HepG2 (cell line): Measurements from ENCODE around the gene SH3PXD2A. TPM values are rescaled to one million over a fixed set of nuclear protein-coding genes. Genes with fewer than 3 reads are reported as not detected.
A peak's percentile ranks its signal among the peaks of the same experiment; 100 is the strongest.

Source experiments
- AGO2 ChIP-seq: fragments of 200-400 bp; formaldehyde crosslinking; optimal IDR thresholded peaks from 2 replicates; pipeline ENCODE3; 2017; ENCODE audit warnings: mild to moderate bottlenecking, low read depth, low read length, moderate library complexity
- ATF4 ChIP-seq, 2 experiments: fragments of 450-650 bp in 1 of 2; sonication (generic) in 1 of 2; formaldehyde crosslinking; IDR thresholded peaks; 2 replicates each; pipeline versions ENCODE4 v1.5.0 to v1.8.0; 2020 to 2022; ENCODE audit warnings: mild to moderate bottlenecking in 1 of 2, missing genetic modification reagents in 1 of 2
- ISL2 ChIP-seq: sonication (generic); formaldehyde crosslinking; IDR thresholded peaks from 2 replicates; pipeline ENCODE4 v1.5.0; 2020; ENCODE audit warnings: missing genetic modification reagents
- KMT2A ChIP-seq: sonication (generic); formaldehyde crosslinking; IDR thresholded peaks from 2 replicates; pipeline ENCODE4 v1.4.0; 2020; ENCODE audit warnings: missing genetic modification reagents
- LCORL ChIP-seq, 2 experiments: fragments of 450-650 bp in 1 of 2; sonication (generic) in 1 of 2; formaldehyde crosslinking in 1 of 2; IDR thresholded peaks; 2 replicates each; pipeline versions ENCODE4 v1.5.0 to v1.6.1; 2017 to 2020; ENCODE audit warnings: antibody characterized with exemption in 1 of 2, missing genetic modification reagents in 1 of 2
- MAZ ChIP-seq, 2 experiments: sonication (generic) in 1 of 2; formaldehyde crosslinking in 1 of 2; IDR thresholded peaks; 2 replicates each; pipeline versions ENCODE4 v1.5.0 to v1.6.1; 2012 to 2020; ENCODE audit warnings: low read depth in 2 of 2, mild to moderate bottlenecking in 2 of 2, borderline replicate concordance in 1 of 2, improper control_type of control experiment in 1 of 2, low read length in 1 of 2, missing genetic modification reagents in 1 of 2, moderate library complexity in 1 of 2
- PATZ1 ChIP-seq: sonication (generic); formaldehyde crosslinking; IDR thresholded peaks from 2 replicates; pipeline ENCODE4 v1.4.0; 2020; ENCODE audit warnings: missing genetic modification reagents
- PHF20 ChIP-seq: sonication (generic); formaldehyde crosslinking; IDR thresholded peaks from 2 replicates; pipeline ENCODE4 v1.5.0; 2020; ENCODE audit warnings: mild to moderate bottlenecking, missing genetic modification reagents
- RAD21 ChIP-seq: fragments of 450-650 bp; formaldehyde crosslinking; IDR thresholded peaks from 2 replicates; pipeline ENCODE4 v1.5.0; 2020; ENCODE audit warnings: mild to moderate bottlenecking
- RFXAP ChIP-seq: sonication (generic); formaldehyde crosslinking; IDR thresholded peaks from 2 replicates; pipeline ENCODE4 v1.4.0; 2020; ENCODE audit warnings: missing genetic modification reagents, borderline replicate concordance
- SAP130 ChIP-seq: IDR thresholded peaks from 2 replicates; pipeline ENCODE4 v1.6.1; 2016; ENCODE audit warnings: low read depth
- SNRNP70 ChIP-seq: fragments of 200-400 bp; formaldehyde crosslinking; IDR thresholded peaks from 2 replicates; pipeline ENCODE4 v1.6.1; 2017; ENCODE audit warnings: mild to moderate bottlenecking, low read depth, low read length, moderate library complexity
- SOX5 ChIP-seq: IDR thresholded peaks from 2 replicates; pipeline ENCODE4 v1.6.1; 2016; ENCODE audit warnings: borderline replicate concordance
- SP1 ChIP-seq, 2 experiments: fragments of 450-650 bp in 1 of 2; sonication (generic) in 1 of 2; formaldehyde crosslinking in 1 of 2; IDR thresholded peaks; 2 replicates each; pipeline versions ENCODE4 v1.4.0 to v1.6.1; 2016 to 2020; ENCODE audit warnings: missing genetic modification reagents in 1 of 2
- SP5 ChIP-seq: IDR thresholded peaks from 2 replicates; pipeline ENCODE4 v1.6.1; 2016; ENCODE audit warnings: low read depth, borderline replicate concordance
- STAG1 ChIP-seq: sonication (generic); formaldehyde crosslinking; IDR thresholded peaks from 2 replicates; pipeline ENCODE4 v1.4.0; 2020; ENCODE audit warnings: missing genetic modification reagents
- TFE3 ChIP-seq: IDR thresholded peaks from 2 replicates; pipeline ENCODE4 v1.6.1; 2016
- TOPORS ChIP-seq: sonication (generic); formaldehyde crosslinking; IDR thresholded peaks from 2 replicates; pipeline ENCODE4 v1.8.0; 2023; ENCODE audit warnings: mild to moderate bottlenecking, missing genetic modification reagents
- ZIK1 ChIP-seq: sonication (generic); formaldehyde crosslinking; IDR thresholded peaks from 2 replicates; pipeline ENCODE4 v1.5.0; 2020; ENCODE audit warnings: mild to moderate bottlenecking, low read depth, missing genetic modification reagents, borderline replicate concordance
- ZKSCAN8 ChIP-seq: IDR thresholded peaks from 2 replicates; pipeline ENCODE4 v1.6.1; 2016; ENCODE audit warnings: borderline replicate concordance, missing genetic modification reagents, missing compliant biosample characterization
- ZNF567 ChIP-seq: sonication (generic); formaldehyde crosslinking; IDR thresholded peaks from 2 replicates; pipeline ENCODE4 v1.8.1; 2023; ENCODE audit warnings: mild to moderate bottlenecking, missing genetic modification reagents, borderline replicate concordance
- ZNF572 ChIP-seq: sonication (generic); formaldehyde crosslinking; IDR thresholded peaks from 2 replicates; pipeline ENCODE4 v1.5.1; 2020; ENCODE audit warnings: mild to moderate bottlenecking, missing genetic modification reagents
- ZNF607 ChIP-seq: sonication (generic); formaldehyde crosslinking; IDR thresholded peaks from 2 replicates; pipeline ENCODE4 v1.5.1; 2020; ENCODE audit warnings: missing genetic modification reagents, mild to moderate bottlenecking, borderline replicate concordance
- ZSCAN22 ChIP-seq: sonication (generic); formaldehyde crosslinking; IDR thresholded peaks from 2 replicates; pipeline ENCODE4 v1.4.0; 2020; ENCODE audit warnings: mild to moderate bottlenecking, missing genetic modification reagents
- polyA plus RNA-seq, 8 experiments: library from polyadenylated mRNA; depleted of rRNA in 3 of 8; stranded (reverse) in 7 of 8; unstranded in 1 of 8; fragments of >200 nt; fragmentation: Illumina TruSeq in 4 of 8; extraction: Trizol in 4 of 8; gene quantifications; 2 replicates each; pipeline versions ENCODE4 v1.2.1 to v1.2.3, GENCODE V29; 2011 to 2016; ENCODE audit warnings: low read depth in 4 of 8, missing spikeins in 1 of 8, mixed read lengths in 1 of 8; ENCODE audit not compliant: insufficient read depth in 1 of 8
- total RNA-seq, 5 experiments: library from RNA; depleted of rRNA; stranded (reverse); fragments of >200 nt; fragmentation: Illumina TruSeq; extraction: Trizol; gene quantifications; 2 replicates each; pipeline ENCODE4 v1.2.3, GENCODE V29; 2016; ENCODE audit warnings: low read depth in 1 of 5

SH3PXD2A gene
- total and polyA plus RNA-seq, 2 of the 13 experiments (the other 11 are each of a cell fraction or from before 2014, with no cell fraction given) = 11.1 to 11.3 TPM

GRCh38 chr10:103859161-103860086 is 4.0 kb upstream of the SH3PXD2A start (continued):
- TF ChIP-seq SOX5 (CRISPR knock-in tag) = no peak; the same call in 1 of the 2 replicates
- no peak for TF ChIP-seq ZNF567 (CRISPR knock-in tag)
- TF ChIP-seq RAD21 (CRISPR knock-in tag) = peak; percentile 76
- no peak for TF ChIP-seq SP1 (IDR thresholded peaks at IDR 0.05)
- TF ChIP-seq SP1 (CRISPR knock-in tag; IDR thresholded peaks at IDR 0.05) = no peak
- no peak for TF ChIP-seq ZIK1 (CRISPR knock-in tag)
- peak; percentile 22; the same call in 1 of the 2 replicates for TF ChIP-seq ZNF607 (CRISPR knock-in tag)
- no peak for TF ChIP-seq ZNF572 (CRISPR knock-in tag)
- no peak for TF ChIP-seq KMT2A (CRISPR knock-in tag)
- no peak for TF ChIP-seq RFXAP (CRISPR knock-in tag)
- no peak for TF ChIP-seq LCORL (IDR thresholded peaks at IDR 0.05)
- 0 out of 2 replicates have a peak, but pooled peaks have one; percentile 40 for TF ChIP-seq LCORL (CRISPR knock-in tag; IDR thresholded peaks at IDR 0.05)
- TF ChIP-seq SAP130 (CRISPR knock-in tag) = peak; percentile 23; the same call in 1 of the 2 replicates
- 0 out of 2 replicates have a peak, but pooled peaks have one; percentile 62 for TF ChIP-seq ZSCAN22 (CRISPR knock-in tag)
- no peak for TF ChIP-seq SNRNP70
- TF ChIP-seq MAZ (IDR thresholded peaks at IDR 0.05; ENCODE audit: borderline replicate concordance, low read depth, low read length) = no peak
- no peak for TF ChIP-seq MAZ (CRISPR knock-in tag; IDR thresholded peaks at IDR 0.05; ENCODE audit: low read depth)
- TF ChIP-seq SP5 = no peak
- no peak for TF ChIP-seq PHF20 (CRISPR knock-in tag)
- TF ChIP-seq STAG1 = peak; percentile 89
- TF ChIP-seq PATZ1 = 0 out of 2 replicates have a peak, but pooled peaks have one; percentile 23
- no peak for TF ChIP-seq TFE3 (CRISPR knock-in tag)
- TF ChIP-seq TOPORS = no peak
- TF ChIP-seq ZKSCAN8 (CRISPR knock-in tag) = no peak
- no peak for TF ChIP-seq ATF4 (CRISPR knock-in tag; IDR thresholded peaks at IDR 0.05)
- TF ChIP-seq ISL2 = 0 out of 2 replicates have a peak, but pooled peaks have one; percentile 23
- TF ChIP-seq AGO2 = no peak
